Measurements from ENCODE around the gene NPC1.
"Not testable (repeated sequence)": the region's sequence is repeated elsewhere in the genome, so short reads cannot be mapped to it uniquely, and the experiment has no call there.

NPC1 gene

DNA sequence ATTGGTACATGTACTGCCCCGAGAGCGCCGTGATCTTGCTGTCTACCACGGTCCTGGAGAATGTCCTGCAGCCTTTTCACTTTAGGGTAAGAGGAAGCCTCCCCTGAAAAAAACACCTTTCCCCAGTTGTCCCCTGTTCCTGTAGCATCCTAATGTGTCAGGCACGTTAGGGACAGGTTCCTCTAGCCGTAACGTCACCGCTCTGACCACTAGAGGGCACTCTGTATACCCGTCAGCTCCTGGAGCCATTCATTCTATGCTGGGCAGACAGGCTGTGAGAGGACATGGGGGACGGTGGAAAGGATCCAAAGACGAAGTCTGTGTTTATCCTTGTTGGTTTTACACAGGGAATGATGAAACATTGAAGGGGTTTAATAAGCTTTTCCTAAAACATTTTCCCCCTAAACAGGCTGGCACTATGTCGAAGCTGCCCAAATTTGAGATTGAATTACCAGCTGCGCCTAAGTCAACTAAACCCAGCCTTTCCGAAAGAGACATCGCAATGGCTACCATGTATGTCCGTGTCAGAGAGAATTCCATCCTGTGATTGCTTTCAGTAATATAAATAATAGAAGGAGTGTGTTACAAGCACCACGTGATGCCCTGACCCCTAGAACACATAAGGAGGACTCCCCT lies 70.3 kb downstream of the NPC1 start:
- peaks cover 64% of the 10 kb centered on the region for H3K36me3 Mint-ChIP-seq (ENCODE audit: insufficient read depth)
- peak; percentile 51 to 52 for DNase-seq (ENCODE audit: low spot score in 2 of 2)

DNA sequence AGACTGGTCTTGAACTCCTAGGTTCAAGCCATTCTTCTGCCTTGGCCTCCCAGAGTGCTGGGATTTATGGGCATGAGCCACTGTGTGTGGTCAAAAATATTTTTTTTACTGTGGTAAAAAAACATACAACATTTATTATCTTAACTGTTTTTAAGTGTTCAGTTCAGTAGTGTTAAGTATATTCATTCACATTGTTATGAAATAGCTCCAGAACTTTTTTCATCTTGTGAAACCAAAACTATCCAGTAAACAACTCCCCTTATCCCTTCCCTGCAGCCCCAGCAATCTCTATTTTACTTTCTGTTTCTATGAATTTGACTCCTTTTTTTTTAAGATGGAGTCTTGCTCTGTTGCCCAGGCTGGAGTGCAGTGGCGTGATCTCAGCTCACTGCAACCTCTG lies 73.7 kb downstream of the NPC1 start:
- H3K27me3 Mint-ChIP-seq, result no peaks in the 10 kb centered on the region
- DNase-seq (ENCODE audit: low spot score in 2 of 2) (no peak), ATAC-seq (replicated peaks; ENCODE audit: extremely low read depth, poor library complexity, severe bottlenecking) (no peak)
- H3K27ac Mint-ChIP-seq (ENCODE audit: low read depth), result no peak overlapping the region
- H3K9me3 Mint-ChIP-seq, result no peaks in the 10 kb centered on the region
- H3K36me3 Mint-ChIP-seq (ENCODE audit: insufficient read depth), result peaks cover 64% of the 10 kb centered on the region
- H3K4me3 Mint-ChIP-seq, result no peak overlapping the region
- peaks cover 16% of the 10 kb centered on the region for H3K4me1 Mint-ChIP-seq

More for the DNA sequence above, 70.3 kb downstream of the NPC1 start:
- Mint-ChIP-seq H3K4me3 (no peak overlapping the region), H3K27me3 (no peaks in the 10 kb centered on the region), H3K27ac (ENCODE audit: low read depth) (no peak overlapping the region), H3K9me3 (no peaks in the 10 kb centered on the region), H3K4me1 (peaks cover 11% of the 10 kb centered on the region)
- peak; percentile 93 for ATAC-seq (replicated peaks; ENCODE audit: extremely low read depth, poor library complexity, severe bottlenecking)

DNA sequence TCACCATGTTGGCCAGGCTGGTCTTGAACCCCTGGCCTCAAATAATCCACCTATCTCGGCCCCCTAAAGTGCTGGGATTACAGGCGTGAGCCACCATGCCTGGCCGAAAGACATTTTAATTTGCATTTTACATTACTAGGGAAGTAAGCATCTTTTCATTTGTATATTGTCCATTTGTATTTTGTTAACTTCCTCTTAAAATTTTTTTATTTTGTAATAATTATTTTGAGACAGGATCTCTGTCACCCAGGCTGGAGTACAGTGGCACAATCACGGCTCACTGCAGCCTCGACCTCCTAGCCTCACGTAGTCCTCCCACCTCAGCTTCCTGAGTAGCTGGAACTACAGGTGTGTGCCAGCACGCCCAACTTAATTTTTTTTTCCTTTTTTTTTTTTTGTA lies 74.1 kb downstream of the NPC1 start:
- H3K36me3 Mint-ChIP-seq (ENCODE audit: insufficient read depth), result peaks cover 64% of the 10 kb centered on the region
- not testable (repeated sequence) for ATAC-seq (replicated peaks; ENCODE audit: extremely low read depth, poor library complexity, severe bottlenecking); DNase-seq (ENCODE audit: low spot score in 2 of 2); H3K27ac Mint-ChIP-seq (ENCODE audit: low read depth); H3K27me3 Mint-ChIP-seq; H3K9me3 Mint-ChIP-seq; H3K4me3 Mint-ChIP-seq
- H3K4me1 Mint-ChIP-seq, result peaks cover 20% of the 10 kb centered on the region

DNA sequence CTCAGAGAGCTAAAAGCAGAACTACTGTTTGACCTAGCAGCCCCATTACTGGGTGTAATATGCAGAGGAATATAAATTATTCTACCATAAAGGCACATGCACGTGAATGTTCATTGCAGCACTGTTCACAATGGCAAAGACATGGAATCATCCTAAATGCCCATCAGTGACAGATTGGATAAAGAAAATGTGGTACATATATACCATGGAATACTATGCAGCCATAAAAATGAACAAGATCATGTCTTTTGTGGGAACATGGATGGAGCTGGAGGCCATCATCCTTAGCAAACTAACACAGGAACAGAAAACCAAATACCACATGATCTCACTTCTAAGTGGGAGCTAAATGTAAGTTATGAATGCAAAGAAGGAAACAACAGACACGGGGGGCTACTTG lies 75.4 kb downstream of the NPC1 start:
- not testable (repeated sequence) for DNase-seq (ENCODE audit: low spot score in 2 of 2); H3K27me3 Mint-ChIP-seq; H3K9me3 Mint-ChIP-seq; H3K4me3 Mint-ChIP-seq; ATAC-seq (replicated peaks; ENCODE audit: extremely low read depth, poor library complexity, severe bottlenecking); H3K27ac Mint-ChIP-seq (ENCODE audit: low read depth)
- peaks cover 27% of the 10 kb centered on the region for H3K4me1 Mint-ChIP-seq
- peaks cover 61% of the 10 kb centered on the region for H3K36me3 Mint-ChIP-seq (ENCODE audit: insufficient read depth)

GRCh38 chr18:23506393-23506792 lies 79.9 kb downstream of the NPC1 start:
- H3K9me3 Mint-ChIP-seq, result no peaks in the 10 kb centered on the region
- peaks cover 61% of the 10 kb centered on the region for H3K36me3 Mint-ChIP-seq (ENCODE audit: insufficient read depth)
- no peaks in the 10 kb centered on the region for H3K27me3 Mint-ChIP-seq
- H3K27ac Mint-ChIP-seq (ENCODE audit: low read depth), result peak overlapping the region; percentile 41
- ATAC-seq (replicated peaks; ENCODE audit: extremely low read depth, poor library complexity, severe bottlenecking), result no peak
- H3K4me3 Mint-ChIP-seq, result no peak overlapping the region
- no peak for DNase-seq (ENCODE audit: low spot score in 2 of 2)
- H3K4me1 Mint-ChIP-seq, result peaks cover 50% of the 10 kb centered on the region

- ATAC-seq (replicated peaks; ENCODE audit: extremely low read depth, poor library complexity, severe bottlenecking) (peak; percentile 20), DNase-seq (ENCODE audit: low spot score in 2 of 2) (no peak)
- Mint-ChIP-seq H3K9me3 (no peaks in the 10 kb centered on the region), H3K36me3 (ENCODE audit: insufficient read depth) (peaks cover 48% of the 10 kb centered on the region), H3K27ac (ENCODE audit: low read depth) (no peak overlapping the region), H3K4me3 (peak overlapping the region; percentile 95), H3K27me3 (no peaks in the 10 kb centered on the region), H3K4me1 (peaks cover 50% of the 10 kb centered on the region)
These were observed 81.6 kb downstream of the NPC1 start for GRCh38 chr18:23504720-23505119.

GRCh38 chr18:23503963-23504344 lies 82.4 kb downstream of the NPC1 start:
- H3K9me3 Mint-ChIP-seq, result no peaks in the 10 kb centered on the region
- DNase-seq (ENCODE audit: low spot score in 2 of 2) (no peak), ATAC-seq (replicated peaks; ENCODE audit: extremely low read depth, poor library complexity, severe bottlenecking) (no peak)
- H3K4me1 Mint-ChIP-seq, result peaks cover 57% of the 10 kb centered on the region
- peak overlapping the region; percentile 95 for H3K4me3 Mint-ChIP-seq
- peak overlapping the region; percentile 95 for H3K27ac Mint-ChIP-seq (ENCODE audit: low read depth)
- no peaks in the 10 kb centered on the region for H3K27me3 Mint-ChIP-seq
- H3K36me3 Mint-ChIP-seq (ENCODE audit: insufficient read depth), result peaks cover 47% of the 10 kb centered on the region

DNA sequence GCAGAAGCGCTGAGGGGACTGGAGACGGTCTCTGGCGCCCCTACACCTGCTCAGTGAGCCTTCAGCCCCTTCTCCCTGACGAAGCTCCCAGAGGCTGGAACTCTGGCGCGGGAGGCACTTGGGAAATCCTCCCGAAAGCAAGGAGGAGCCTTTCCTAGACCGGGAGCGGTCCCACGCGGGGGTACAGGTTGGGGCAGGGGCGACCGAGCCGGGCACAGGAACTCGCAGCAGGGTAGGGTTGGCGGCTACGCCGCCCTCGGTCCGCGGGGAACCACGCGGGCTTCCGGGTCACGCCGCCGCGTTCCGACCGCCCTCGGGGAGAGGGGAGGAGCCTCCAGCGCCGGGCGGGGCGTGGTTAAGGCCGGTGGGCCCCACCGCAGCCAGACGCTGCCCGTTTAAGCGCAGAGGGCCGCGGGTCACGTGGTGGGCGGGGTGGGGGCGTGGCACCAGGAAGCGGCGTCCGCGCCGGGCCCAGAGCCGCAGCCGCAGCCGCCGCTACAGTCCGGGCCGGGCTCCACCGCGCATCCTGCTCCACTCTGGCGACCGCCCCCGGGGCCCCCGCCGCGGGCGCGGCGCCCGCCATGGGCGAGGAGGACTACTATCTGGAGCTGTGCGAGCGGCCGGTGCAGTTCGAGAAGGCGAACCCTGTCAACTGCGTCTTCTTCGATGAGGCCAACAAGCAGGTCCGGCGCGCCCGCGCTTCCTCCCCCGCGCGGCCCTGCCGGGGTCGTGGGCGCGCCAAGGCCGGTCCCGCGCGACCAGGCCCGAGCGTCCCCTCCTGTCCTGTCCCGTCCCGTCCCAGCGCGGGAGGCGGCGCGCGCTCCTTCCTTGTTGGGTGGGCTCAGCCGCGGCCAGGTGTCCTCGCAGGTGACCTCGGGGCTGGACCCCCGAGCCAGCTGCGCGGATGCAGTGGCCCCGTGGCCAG lies 83.0 kb downstream of the NPC1 start, which contains the start of gene RMC1:
Gene RMC1 (plus strand): TSS at position 474 of the 925 bp plus-strand sequence. CDS start 108 bp downstream, at position 582.
- peak; percentile 83 for ATAC-seq (replicated peaks; ENCODE audit: extremely low read depth, poor library complexity, severe bottlenecking)
- Mint-ChIP-seq H3K4me1 (peaks cover 57% of the 10 kb centered on the region), H3K9me3 (no peaks in the 10 kb centered on the region)

DNA sequence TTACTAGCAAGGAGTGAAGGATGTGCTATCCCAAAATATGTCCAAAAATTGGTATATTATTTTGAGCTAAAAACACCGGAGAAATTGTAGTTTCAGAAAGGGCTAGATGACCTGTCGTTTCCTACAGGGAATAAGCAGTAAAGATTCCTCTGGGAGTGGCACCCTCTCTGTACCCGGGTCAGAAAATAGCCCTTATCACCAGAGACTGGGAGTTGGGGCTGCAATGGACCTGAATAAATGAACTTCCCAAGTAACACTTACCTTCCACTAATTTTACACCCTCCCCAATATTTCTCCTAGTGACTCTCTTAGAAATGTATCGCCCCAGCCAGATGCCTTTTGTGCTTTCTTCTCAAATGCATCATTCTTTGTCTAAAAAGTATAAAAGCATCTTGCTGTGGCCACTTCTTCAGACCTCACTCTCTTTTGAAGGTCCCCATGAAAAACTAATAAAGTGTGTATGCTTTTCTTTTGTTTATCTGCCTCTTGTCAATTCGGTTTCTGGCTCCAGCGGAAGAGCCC lies 83.7 kb downstream of the NPC1 start:
- peak overlapping the region; percentile 95 for H3K4me3 Mint-ChIP-seq
- DNase-seq (ENCODE audit: low spot score in 2 of 2) (no peak), ATAC-seq (replicated peaks; ENCODE audit: extremely low read depth, poor library complexity, severe bottlenecking) (no peak)
- H3K9me3 Mint-ChIP-seq, result no peaks in the 10 kb centered on the region
- H3K4me1 Mint-ChIP-seq, result peaks cover 50% of the 10 kb centered on the region
- no peaks in the 10 kb centered on the region for H3K27me3 Mint-ChIP-seq
- peaks cover 34% of the 10 kb centered on the region for H3K36me3 Mint-ChIP-seq (ENCODE audit: insufficient read depth)
- peak overlapping the region; percentile 95 for H3K27ac Mint-ChIP-seq (ENCODE audit: low read depth)

More for the DNA sequence above, 83.0 kb downstream of the NPC1 start, which contains the start of gene RMC1:
- peak within 1 kb of the TSS; percentile 95 for H3K27ac Mint-ChIP-seq (ENCODE audit: low read depth)
- H3K36me3 Mint-ChIP-seq (ENCODE audit: insufficient read depth), result peaks cover 41% of the 10 kb centered on the region
- peak; percentile 94 to 98 for DNase-seq (ENCODE audit: low spot score in 2 of 2)
- H3K27me3 Mint-ChIP-seq, result no peaks in the 10 kb centered on the region
- peak within 1 kb of the TSS; percentile 95 for H3K4me3 Mint-ChIP-seq

DNA sequence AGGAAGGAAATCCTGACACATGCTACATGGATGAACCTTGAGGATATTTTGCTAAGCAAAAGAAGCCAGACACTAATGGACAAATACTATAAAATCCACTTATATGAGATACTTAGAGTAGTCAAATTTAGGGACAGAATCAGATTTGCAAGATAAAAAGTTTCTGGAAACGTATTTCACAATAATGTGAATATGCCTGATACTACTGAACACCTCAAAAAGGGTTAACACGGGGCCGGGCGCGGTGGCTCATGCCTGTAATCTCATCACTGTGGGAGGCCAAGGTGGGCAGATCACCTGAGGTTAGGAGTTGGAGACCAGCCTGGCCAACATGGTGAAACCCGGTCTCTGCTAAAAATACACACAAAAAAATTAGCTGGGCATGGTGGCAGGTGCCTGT lies 84.7 kb downstream of the NPC1 start:
- Mint-ChIP-seq H3K27me3 (no peaks in the 10 kb centered on the region), H3K36me3 (ENCODE audit: insufficient read depth) (peaks cover 27% of the 10 kb centered on the region), H3K4me3 (no peak overlapping the region), H3K9me3 (no peaks in the 10 kb centered on the region), H3K27ac (ENCODE audit: low read depth) (no peak overlapping the region), H3K4me1 (peaks cover 40% of the 10 kb centered on the region)
- no peak for ATAC-seq (replicated peaks; ENCODE audit: extremely low read depth, poor library complexity, severe bottlenecking)
- DNase-seq (ENCODE audit: low spot score in 2 of 2), result no peak

DNA sequence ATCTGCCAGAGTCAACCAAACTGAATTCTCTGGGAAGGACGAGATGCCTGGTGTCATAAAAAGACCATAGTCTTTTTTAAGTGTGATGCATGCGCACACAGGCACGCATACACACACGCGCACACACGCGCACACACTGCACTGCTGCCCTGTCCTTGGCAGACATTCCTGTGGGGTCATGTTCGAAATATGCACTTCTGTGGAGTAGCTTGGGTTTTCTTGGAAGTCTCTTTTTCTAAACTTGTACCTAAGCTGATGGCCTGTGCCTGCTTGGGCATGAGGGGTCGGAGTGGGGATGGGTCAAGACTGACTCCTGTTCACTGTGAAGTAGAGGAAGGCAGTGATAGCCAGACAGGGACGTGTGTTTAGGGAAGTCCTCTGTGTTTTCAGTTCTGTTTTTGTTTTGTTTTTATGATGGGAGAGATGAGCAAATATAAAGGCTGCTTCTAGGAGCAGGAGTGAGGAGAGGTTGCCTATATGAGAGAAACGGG lies 87.0 kb downstream of the NPC1 start:
- no peak for DNase-seq (ENCODE audit: low spot score in 2 of 2)
- Mint-ChIP-seq H3K36me3 (ENCODE audit: insufficient read depth) (peaks cover 16% of the 10 kb centered on the region), H3K4me3 (no peak overlapping the region), H3K4me1 (peaks cover 26% of the 10 kb centered on the region), H3K9me3 (no peaks in the 10 kb centered on the region), H3K27ac (ENCODE audit: low read depth) (no peak overlapping the region), H3K27me3 (no peaks in the 10 kb centered on the region)
- ATAC-seq (replicated peaks; ENCODE audit: extremely low read depth, poor library complexity, severe bottlenecking), result no peak

GRCh38 chr18:23498877-23499276 lies 87.4 kb downstream of the NPC1 start:
- no peak overlapping the region for H3K27ac Mint-ChIP-seq (ENCODE audit: low read depth)
- H3K4me1 Mint-ChIP-seq, result peaks cover 21% of the 10 kb centered on the region
- DNase-seq (ENCODE audit: low spot score in 2 of 2), result peak; percentile 46 to 54
- peak; percentile 37 for ATAC-seq (replicated peaks; ENCODE audit: extremely low read depth, poor library complexity, severe bottlenecking)
- H3K4me3 Mint-ChIP-seq, result no peak overlapping the region
- H3K36me3 Mint-ChIP-seq (ENCODE audit: insufficient read depth), result peaks cover 13% of the 10 kb centered on the region
- H3K9me3 Mint-ChIP-seq, result no peaks in the 10 kb centered on the region
- no peaks in the 10 kb centered on the region for H3K27me3 Mint-ChIP-seq
